Prostate gland (tissue), 2 donors: ENCODE data around the gene POLR1H. TPM values are rescaled to one million over a fixed set of nuclear protein-coding genes. Genes with fewer than 3 reads are reported as not detected.

ENCODE experiments used
- DNase-seq: peaks from one replicate; pipeline ENCODE4 v3.0.0-alpha.2; 2019; ENCODE audit warnings: low spot score
- H3K27ac ChIP-seq, 2 donors: fragments of 200-600 bp; sonication (generic); 2 replicates each; pipeline ENCODE4 v1.5.1; 2017 to 2019
- H3K27me3 ChIP-seq: fragments of 200-600 bp; sonication (generic); replicated peaks from 2 replicates; pipeline ENCODE4 v1.5.1; 2019; ENCODE audit not compliant: insufficient read depth
- H3K36me3 ChIP-seq, 2 donors: fragments of 200-600 bp; sonication (generic); 1 replicate in 1 of 2; 2 replicates in 1 of 2; pipeline versions ENCODE4 v1.5.1 to v1.8.1; 2017 to 2019
- H3K4me1 ChIP-seq: fragments of 200-600 bp; sonication (generic); replicated peaks from 2 replicates; pipeline ENCODE4 v1.5.1; 2019
- H3K4me3 ChIP-seq, 2 donors: fragments of 200-600 bp; sonication (generic); 2 replicates each; pipeline ENCODE4 v1.5.1; 2017 to 2019
- H3K9me3 ChIP-seq: fragments of 200-600 bp; sonication (generic); 2 replicates; pipeline ENCODE4 v1.5.1; 2017
- CTCF ChIP-seq, 4 experiments: fragments of 200-600 bp in 2 of 4; fragments of 450-650 bp in 2 of 4; sonication (generic) in 2 of 4; IDR thresholded peaks; 1 replicate in 3 of 4; 2 replicates in 1 of 4; pipeline ENCODE4 v1.5.1; 2016 to 2019; ENCODE audit warnings: antibody characterized with exemption in 4 of 4, mild to moderate bottlenecking in 2 of 4, moderate library complexity in 2 of 4
- POLR2A ChIP-seq: fragments of 450-650 bp; IDR thresholded peaks from one replicate; pipeline ENCODE4 v1.6.1; 2016; ENCODE audit warnings: antibody characterized with exemption, mild to moderate bottlenecking
- POLR2AphosphoS5 ChIP-seq: sonication (generic); formaldehyde crosslinking; IDR thresholded peaks from one replicate; pipeline ENCODE4 v1.6.1; 2017; ENCODE audit warnings: antibody characterized with exemption
- whole genome bisulfite sequencing: methylation state at CpG from one replicate; pipeline ENCODE4 v1.1.5; 2018; 5-methylcytosine and 5-hydroxymethylcytosine counted together
- intact Hi-C: fragments of 100-400 bp; cut with DNase I; formaldehyde crosslinking; loops from one replicate; pipeline ENCODE4 v1.14.2; 2022
- small RNA-seq, 2 donors: library from RNA; depleted of rRNA; stranded (forward); fragments of <200 nt; gene quantifications; one replicate each; pipeline ENCODE3, GENCODE V24; 2016
- total RNA-seq, 2 donors: library from RNA; depleted of rRNA; stranded (reverse); fragments of >200 nt; gene quantifications; one replicate each; pipeline ENCODE4 v1.1.0, GENCODE V29; 2016

POLR1H gene
- total RNA-seq, 2 donors from 2014 or later: 31.9 to 36.3 TPM

GRCh38 chr6:30112402-30112994 is 51.4 kb downstream of the POLR1H start:
- no peaks in the 10 kb centered on the region for H3K36me3 ChIP-seq
- H3K4me1 ChIP-seq: no peaks in the 10 kb centered on the region
- no peak for DNase-seq
- peaks cover 3% of the 10 kb centered on the region for H3K27me3 ChIP-seq
- TF ChIP-seq CTCF (IDR thresholded peaks at IDR 0.05) (no peak), POLR2A (no peak), POLR2AphosphoS5 (no peak)
- no peak overlapping the region for H3K4me3 ChIP-seq
- no peak overlapping the region for H3K27ac ChIP-seq
- intact Hi-C loops: no loop called here
- 75% methylated on average over 10 of the region's 10 CpGs for WGBS
- H3K9me3 ChIP-seq: no peaks in the 10 kb centered on the region

DNA sequence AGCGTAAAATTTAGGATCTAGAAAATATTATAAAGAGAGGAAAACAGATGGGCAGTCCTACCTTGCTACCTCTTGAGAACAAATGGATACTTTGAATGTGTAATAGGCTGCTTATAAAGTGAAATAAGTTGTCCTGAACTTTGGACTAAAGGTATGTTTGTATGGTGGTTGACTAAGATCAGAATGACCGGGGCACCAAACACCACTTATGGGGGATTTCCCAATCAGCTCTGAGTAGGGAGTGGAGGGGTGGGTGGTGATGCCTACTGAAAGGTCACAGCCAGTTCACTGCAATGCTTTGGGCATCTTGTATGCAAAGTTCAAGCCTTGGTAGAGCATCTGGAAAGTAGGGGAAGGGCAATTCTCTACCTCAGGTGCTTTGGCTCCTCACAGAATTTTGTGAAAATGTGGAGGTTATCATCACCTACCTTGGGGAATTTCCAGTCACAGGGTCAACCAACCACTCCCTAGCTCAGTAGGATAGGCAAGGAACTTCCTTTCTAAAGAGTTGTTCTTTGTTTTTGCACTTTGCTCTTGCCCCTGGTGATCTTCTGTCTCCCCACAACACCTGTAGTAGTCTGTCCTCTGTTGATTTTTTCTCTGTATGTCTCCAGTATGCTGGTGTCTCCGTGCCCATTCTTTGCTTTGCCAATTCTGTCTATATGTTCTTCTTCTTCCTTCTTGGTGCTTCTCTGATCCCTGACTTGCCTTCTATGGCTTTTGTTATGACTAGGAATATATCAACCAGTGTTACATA is 52.1 kb downstream of the POLR1H start, which contains the start of gene TRIM31:
Gene TRIM31, minus strand, starts transcription at position 88 of the 757 bp plus-strand sequence. CDS start 285 bp downstream, outside the sequence.
- Histone ChIP-seq H3K27ac (no peak within 1 kb of the TSS), H3K27me3 (peaks cover 3% of the 10 kb centered on the region), H3K4me3 (no peak within 1 kb of the TSS), H3K36me3 (no peaks in the 10 kb centered on the region), H3K9me3 (no peaks in the 10 kb centered on the region), H3K4me1 (no peaks in the 10 kb centered on the region)
- TF ChIP-seq POLR2AphosphoS5 (no peak), POLR2A (no peak), CTCF (IDR thresholded peaks at IDR 0.05) (no peak)
- 80% methylated on average over 3 of the region's 3 CpGs for WGBS
- no peak for DNase-seq
- intact Hi-C loops: no loop called here

DNA sequence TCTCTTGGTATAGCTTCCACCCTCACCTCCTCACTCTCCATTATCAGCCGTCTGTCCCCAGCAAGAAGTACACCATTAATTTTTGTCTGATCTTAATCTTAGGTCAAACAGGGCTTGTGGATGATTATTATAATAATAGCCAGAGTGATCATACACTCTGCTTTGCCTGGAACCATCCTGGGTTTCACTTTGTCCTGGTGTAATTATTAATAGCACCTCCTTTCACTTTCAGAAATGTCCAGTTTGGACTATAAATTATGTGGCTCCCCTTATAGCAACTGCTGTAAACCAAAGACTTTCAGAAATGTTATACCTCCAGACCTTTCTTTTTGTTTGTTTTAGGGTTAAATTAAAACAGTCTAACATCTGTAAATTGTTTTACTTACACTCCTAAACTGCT is 52.8 kb downstream of the POLR1H start:
- H3K27me3 ChIP-seq: peaks cover 3% of the 10 kb centered on the region
- WGBS: 27% methylated on average over 1 of the region's 1 CpG

More for the DNA sequence above, 52.8 kb downstream of the POLR1H start:
- DNase-seq: no peak
- intact Hi-C loops: no loop called here
- H3K4me3 ChIP-seq: no peak overlapping the region
- TF ChIP-seq CTCF (IDR thresholded peaks at IDR 0.05) (no peak), POLR2AphosphoS5 (no peak), POLR2A (no peak)
- no peaks in the 10 kb centered on the region for H3K9me3 ChIP-seq
- no peaks in the 10 kb centered on the region for H3K36me3 ChIP-seq
- H3K27ac ChIP-seq: no peak overlapping the region
- H3K4me1 ChIP-seq: no peaks in the 10 kb centered on the region

Small RNA genes within 50 kb of the gene (small RNA-seq; reads per million reads assigned to genes)
- gene RF02218 (0 reads per million in 2 donors), gene RF02219 (0 reads per million in 2 donors), gene RF02220 (0 reads per million in 2 donors)

Other genes with a start within 250 kb of the POLR1H start
- 1 to 10 TPM in 1 of 2 donors, not detected in 1; 1.8 TPM for gene HLA-G, start 233.4 kb upstream of the POLR1H start, total RNA-seq
- 100 to 1,000 TPM; 564 to 620 TPM for gene HLA-A, start 118.7 kb upstream of the POLR1H start, total RNA-seq
- gene PPP1R11, start 5.9 kb downstream of the POLR1H start, total RNA-seq: 10 to 100 TPM; 49.7 to 59.3 TPM
- 10 to 100 TPM in 1 of 2 donors, 1 to 10 TPM in 1; 9.0 to 29.1 TPM for gene RNF39, start 14.5 kb downstream of the POLR1H start, total RNA-seq
- gene TRIM31, start 51.8 kb downstream of the POLR1H start, total RNA-seq: under 1 TPM in 1 of 2 donors, not detected in 1; 0.32 TPM
- not detected for gene TRIM40, start 74.9 kb downstream of the POLR1H start, total RNA-seq
- not detected for gene TRIM10, start 99.9 kb downstream of the POLR1H start, total RNA-seq
- gene TRIM15, start 102.3 kb downstream of the POLR1H start, total RNA-seq: not detected
- 100 to 1,000 TPM in 1 of 2 donors, 10 to 100 TPM in 1; 74.8 to 100 TPM for gene TRIM26, start 152.1 kb downstream of the POLR1H start, total RNA-seq